ENCODE results near the gene SPAG16.

GRCh38 chr2:213235741-213236140, 48.5 kb upstream of the SPAG16 start:
- no peak for TF ChIP-seq CTCF (IDR thresholded peaks at IDR 0.05)
- no peak for TF ChIP-seq ZFX (IDR thresholded peaks at IDR 0.05; ENCODE audit: borderline replicate concordance)

All from 22Rv1 (cell line).